ENCODE measurements around the gene XKR8. TPM values are rescaled to one million over a fixed set of nuclear protein-coding genes. Genes with fewer than 3 reads are reported as not detected.

The XKR8 gene
- total and polyA plus RNA-seq, 10 of the 15 experiments (the other 5 are each of a cell fraction or from before 2014, with no cell fraction given) = 0.80 to 3.7 (median 2.6) TPM

- no peak for TF ChIP-seq USF1 (IDR thresholded peaks at IDR 0.05; ENCODE audit: borderline replicate concordance, extremely low read length, insufficient read depth, low read depth, low read length)
- no peak for TF ChIP-seq RAD21 (IDR thresholded peaks at IDR 0.05; ENCODE audit: insufficient read depth, low read depth, low read length)
- TF ChIP-seq FOXK2 (IDR thresholded peaks at IDR 0.05) = no peak
- TF ChIP-seq GATAD2B (conservative IDR thresholded peaks at IDR 0.05; ENCODE audit: low read depth) = no peak
- TF ChIP-seq NR2C1 (IDR thresholded peaks at IDR 0.05) = no peak
- no peak for TF ChIP-seq ZNF217 (IDR thresholded peaks at IDR 0.05)
- no peak for TF ChIP-seq RAD51 (IDR thresholded peaks at IDR 0.05)
Measured at GRCh38 chr1:27957655-27958054, 2.1 kb upstream of the XKR8 start (continued).

DNA sequence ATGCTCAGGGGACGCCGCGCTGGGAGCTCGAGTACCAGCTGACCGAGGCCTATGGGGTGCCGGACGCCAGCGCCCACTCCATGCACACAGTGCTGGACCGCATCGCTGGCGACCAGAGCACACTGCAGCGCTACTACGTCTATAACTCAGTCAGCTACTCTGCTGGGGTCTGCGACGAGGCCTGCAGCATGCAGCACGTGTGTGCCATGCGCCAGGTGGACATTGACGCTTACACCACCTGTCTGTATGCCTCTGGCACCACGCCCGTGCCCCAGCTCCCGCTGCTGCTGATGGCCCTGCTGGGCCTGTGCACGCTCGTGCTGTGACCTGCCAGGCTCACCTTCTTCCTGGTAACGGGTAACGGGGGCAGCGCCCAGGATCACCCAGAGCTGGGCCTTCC, 1.3 kb upstream of the XKR8 start:
- no TSS peak for BruUV-seq (replicated peaks)
- Histone ChIP-seq H4K20me1 (ENCODE audit: control insufficient read depth, insufficient read depth) (no peaks in the 10 kb centered on the region), H3K9me3 (replicated peaks; ENCODE audit: control insufficient read depth, insufficient read depth, low read length) (no peaks in the 10 kb centered on the region), H3K4me3 (no peak overlapping the region), H3K79me2 (ENCODE audit: control insufficient read depth, insufficient read depth, low read length) (no peaks in the 10 kb centered on the region), H3K4me1 (ENCODE audit: control insufficient read depth, insufficient read depth, low read length) (peaks cover 4% of the 10 kb centered on the region), H3K27me3 (replicated peaks in 1 of 2; ENCODE audit: control insufficient read depth in 2 of 2, insufficient read depth in 2 of 2, low read length in 1 of 2) (no peaks in the 10 kb centered on the region), H2AFZ (ENCODE audit: control insufficient read depth, low read depth, low read length) (no peak overlapping the region), H3K36me3 (ENCODE audit: control insufficient read depth in 2 of 2, insufficient read depth in 2 of 2, low read length in 1 of 2) (no peaks in the 10 kb centered on the region), H3K27ac (ENCODE audit: control insufficient read depth, insufficient read depth) (no peak overlapping the region), H3K9ac (ENCODE audit: control insufficient read depth, insufficient read depth, low read length) (no peak overlapping the region), H3K4me2 (ENCODE audit: control insufficient read depth, insufficient read depth) (no peak overlapping the region)
- ATAC-seq (no peak), FAIRE-seq (no peak), DNase-seq (ENCODE audit: low read depth, low spot score) (no peak)
- 94% methylated on average over 26 of the region's 26 CpGs for WGBS (ENCODE audit: insufficient coverage, insufficient replicate concordance, low lambda C conversion rate, missing lambda C conversion rate)
- POLR2A ChIA-PET = no interaction called here
- intact Hi-C loops (cut with micrococcal nuclease; ENCODE audit: unreplicated experiment) = loop anchor here (10.0 kb wide), 1 partner anchor 536 kb away; no protein-coding TSS in a partner anchor
- in situ Hi-C loops (cut with MboI) = no loop called here
- RAD21 ChIA-PET (ENCODE audit: unreplicated experiment) = no interaction called here
- SMC1A ChIA-PET (ENCODE audit: uncharacterized antibody, unreplicated experiment) = interaction anchor here (1.0 to 1.6 kb wide), 2 partner anchors 16 to 22 kb away, joined by 3 to 5 read pairs; no protein-coding TSS in a partner anchor
- TF ChIP-seq FOS (IDR thresholded peaks at IDR 0.05; ENCODE audit: borderline replicate concordance, extremely low read depth, insufficient read length) (no peak), NR2F1 (conservative IDR thresholded peaks at IDR 0.05) (no peak), BACH1 (IDR thresholded peaks at IDR 0.05; ENCODE audit: borderline replicate concordance) (no peak), PKNOX1 (IDR thresholded peaks at IDR 0.05) (no peak)
- TF ChIP-seq, protein P1, sequence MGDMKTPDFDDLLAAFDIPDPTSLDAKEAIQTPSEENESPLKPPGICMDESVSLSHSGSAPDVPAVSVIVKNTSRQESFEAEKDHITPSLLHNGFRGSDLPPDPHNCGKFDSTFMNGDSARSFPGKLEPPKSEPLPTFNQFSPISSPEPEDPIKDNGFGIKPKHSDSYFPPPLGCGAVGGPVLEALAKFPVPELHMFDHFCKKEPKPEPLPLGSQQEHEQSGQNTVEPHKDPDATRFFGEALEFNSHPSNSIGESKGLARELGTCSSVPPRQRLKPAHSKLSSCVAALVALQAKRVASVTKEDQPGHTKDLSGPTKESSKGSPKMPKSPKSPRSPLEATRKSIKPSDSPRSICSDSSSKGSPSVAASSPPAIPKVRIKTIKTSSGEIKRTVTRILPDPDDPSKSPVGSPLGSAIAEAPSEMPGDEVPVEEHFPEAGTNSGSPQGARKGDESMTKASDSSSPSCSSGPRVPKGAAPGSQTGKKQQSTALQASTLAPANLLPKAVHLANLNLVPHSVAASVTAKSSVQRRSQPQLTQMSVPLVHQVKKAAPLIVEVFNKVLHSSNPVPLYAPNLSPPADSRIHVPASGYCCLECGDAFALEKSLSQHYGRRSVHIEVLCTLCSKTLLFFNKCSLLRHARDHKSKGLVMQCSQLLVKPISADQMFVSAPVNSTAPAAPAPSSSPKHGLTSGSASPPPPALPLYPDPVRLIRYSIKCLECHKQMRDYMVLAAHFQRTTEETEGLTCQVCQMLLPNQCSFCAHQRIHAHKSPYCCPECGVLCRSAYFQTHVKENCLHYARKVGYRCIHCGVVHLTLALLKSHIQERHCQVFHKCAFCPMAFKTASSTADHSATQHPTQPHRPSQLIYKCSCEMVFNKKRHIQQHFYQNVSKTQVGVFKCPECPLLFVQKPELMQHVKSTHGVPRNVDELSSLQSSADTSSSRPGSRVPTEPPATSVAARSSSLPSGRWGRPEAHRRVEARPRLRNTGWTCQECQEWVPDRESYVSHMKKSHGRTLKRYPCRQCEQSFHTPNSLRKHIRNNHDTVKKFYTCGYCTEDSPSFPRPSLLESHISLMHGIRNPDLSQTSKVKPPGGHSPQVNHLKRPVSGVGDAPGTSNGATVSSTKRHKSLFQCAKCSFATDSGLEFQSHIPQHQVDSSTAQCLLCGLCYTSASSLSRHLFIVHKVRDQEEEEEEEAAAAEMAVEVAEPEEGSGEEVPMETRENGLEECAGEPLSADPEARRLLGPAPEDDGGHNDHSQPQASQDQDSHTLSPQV (IDR thresholded peaks at IDR 0.05) = no peak
- CTCF ChIA-PET = no interaction called here

Measured in GM12878 (cell line).